Measurements from ENCODE around the gene TMTC2. TPM values are rescaled to one million over a fixed set of nuclear protein-coding genes. Genes with fewer than 3 reads are reported as not detected.

The TMTC2 gene
- total and polyA plus RNA-seq, 2 donors (not counting 1 experiment from before 2014, with no cell fraction given): 2.4 to 3.2 TPM

DNA sequence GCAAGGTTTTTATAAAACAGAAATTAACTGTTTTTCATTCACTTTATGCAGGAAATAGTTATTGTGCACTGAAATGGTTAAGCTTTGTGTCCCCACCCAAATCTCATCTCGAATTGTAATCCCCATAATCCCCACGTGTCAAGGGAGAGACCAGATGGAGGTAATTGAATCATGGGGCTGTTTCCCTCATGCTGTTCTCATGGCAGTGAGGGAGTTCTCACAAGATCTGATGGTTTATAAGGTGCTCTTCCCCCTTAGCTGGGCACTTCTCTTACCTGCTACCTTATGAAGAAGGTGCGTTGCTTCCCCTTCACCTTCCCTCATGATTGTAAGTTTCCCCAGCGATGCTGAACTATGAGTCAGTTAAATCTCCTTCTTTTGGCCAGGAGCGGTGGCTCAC is 123.9 kb downstream of the TMTC2 start:
- Mint-ChIP-seq H3K9me3 (ENCODE audit: insufficient read depth) (no peaks in the 10 kb centered on the region), H3K4me3 (no peak overlapping the region), H3K27me3 (no peaks in the 10 kb centered on the region), H3K4me1 (no peaks in the 10 kb centered on the region), H3K27ac (no peak overlapping the region)
- DNase-seq (no peak), ATAC-seq (ENCODE audit: low read depth) (no peak)
- Histone ChIP-seq H3K4me1 (ENCODE audit: control insufficient read depth in 2 of 2, insufficient read depth in 2 of 2, low read length in 2 of 2) (no peaks in the 10 kb centered on the region), H3K27me3 (replicated peaks in 1 of 4; ENCODE audit: control extremely low read depth in 1 of 4, control insufficient read depth in 3 of 4, insufficient read depth in 4 of 4, low read length in 3 of 4) (no peaks in the 10 kb centered on the region), H3K4me2 (replicated peaks; ENCODE audit: low read depth, low read length, poor library complexity, severe bottlenecking) (no peak overlapping the region), H3K36me3 (replicated peaks in 1 of 2; ENCODE audit: control extremely low read depth in 1 of 2, control insufficient read depth in 1 of 2, extremely low read depth in 1 of 2, insufficient read depth in 2 of 2, low read length in 1 of 2) (no peaks in the 10 kb centered on the region), H3K79me2 (ENCODE audit: control insufficient read depth, insufficient read depth, low read length) (no peaks in the 10 kb centered on the region), H3K27ac (ENCODE audit: low read length in 2 of 2) (no peak overlapping the region), H2AFZ (ENCODE audit: insufficient read depth, low read depth, low read length, poor library complexity, severe bottlenecking) (no peak overlapping the region), H3K9me3 (ENCODE audit: control extremely low read depth in 1 of 3, control insufficient read depth in 2 of 3, insufficient read depth in 1 of 3, low read length in 2 of 3) (no peaks in the 10 kb centered on the region), H3K9ac (ENCODE audit: low read length) (no peak overlapping the region), H3K4me3 (ENCODE audit: control extremely low read depth in 1 of 5, extremely low read depth in 1 of 5, insufficient read depth in 1 of 5, low read depth in 2 of 5, low read length in 4 of 5) (no peak overlapping the region), H4K20me1 (ENCODE audit: control insufficient read depth, insufficient read depth, low read length, poor library complexity, severe bottlenecking) (no peaks in the 10 kb centered on the region)
- ChIA-PET POLR2A (no interaction called here), CTCF (no interaction called here)
- intact Hi-C loops (cut with micrococcal nuclease): no loop called here
- no peak for TF ChIP-seq EZH2 (IDR thresholded peaks at IDR 0.05; ENCODE audit: borderline replicate concordance, insufficient read depth, low read depth, low read length, poor library complexity, severe bottlenecking)
- TF ChIP-seq, protein P1, sequence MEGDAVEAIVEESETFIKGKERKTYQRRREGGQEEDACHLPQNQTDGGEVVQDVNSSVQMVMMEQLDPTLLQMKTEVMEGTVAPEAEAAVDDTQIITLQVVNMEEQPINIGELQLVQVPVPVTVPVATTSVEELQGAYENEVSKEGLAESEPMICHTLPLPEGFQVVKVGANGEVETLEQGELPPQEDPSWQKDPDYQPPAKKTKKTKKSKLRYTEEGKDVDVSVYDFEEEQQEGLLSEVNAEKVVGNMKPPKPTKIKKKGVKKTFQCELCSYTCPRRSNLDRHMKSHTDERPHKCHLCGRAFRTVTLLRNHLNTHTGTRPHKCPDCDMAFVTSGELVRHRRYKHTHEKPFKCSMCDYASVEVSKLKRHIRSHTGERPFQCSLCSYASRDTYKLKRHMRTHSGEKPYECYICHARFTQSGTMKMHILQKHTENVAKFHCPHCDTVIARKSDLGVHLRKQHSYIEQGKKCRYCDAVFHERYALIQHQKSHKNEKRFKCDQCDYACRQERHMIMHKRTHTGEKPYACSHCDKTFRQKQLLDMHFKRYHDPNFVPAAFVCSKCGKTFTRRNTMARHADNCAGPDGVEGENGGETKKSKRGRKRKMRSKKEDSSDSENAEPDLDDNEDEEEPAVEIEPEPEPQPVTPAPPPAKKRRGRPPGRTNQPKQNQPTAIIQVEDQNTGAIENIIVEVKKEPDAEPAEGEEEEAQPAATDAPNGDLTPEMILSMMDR (IDR thresholded peaks at IDR 0.05): no peak
- whole genome bisulfite sequencing (ENCODE audit: insufficient coverage): 83% methylated on average over 2 of the region's 5 CpGs

DNA sequence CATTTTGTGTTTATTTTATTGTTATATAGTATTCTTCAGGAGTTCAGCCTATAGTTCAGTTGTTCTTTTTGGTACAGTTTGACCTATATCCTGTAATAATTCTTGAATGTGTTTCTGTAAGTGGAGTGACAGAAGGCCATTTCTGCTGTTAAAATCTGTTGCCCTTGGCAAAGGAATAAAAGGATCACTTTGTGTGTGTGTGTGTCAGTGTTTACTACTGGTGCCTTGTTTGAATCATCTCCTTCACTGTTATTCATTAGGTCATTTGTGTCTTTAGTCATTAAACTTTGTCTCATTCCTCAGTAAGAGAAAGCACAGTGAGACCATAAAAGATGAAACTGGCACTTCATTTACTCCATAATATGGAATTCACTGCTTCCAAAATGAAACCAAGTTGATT is 130.7 kb downstream of the TMTC2 start:
- no peaks in the 10 kb centered on the region for H3K4me1 Mint-ChIP-seq
- CTCF ChIA-PET: no interaction called here
- POLR2A ChIA-PET: no interaction called here
- TF ChIP-seq EZH2 (IDR thresholded peaks at IDR 0.05; ENCODE audit: borderline replicate concordance, insufficient read depth, low read depth, low read length, poor library complexity, severe bottlenecking): no peak
- TF ChIP-seq, protein P1 (IDR thresholded peaks at IDR 0.05): no peak
- no peaks in the 10 kb centered on the region for H3K36me3 ChIP-seq (replicated peaks in 1 of 2; ENCODE audit: control extremely low read depth in 1 of 2, control insufficient read depth in 1 of 2, extremely low read depth in 1 of 2, insufficient read depth in 2 of 2, low read length in 1 of 2)
- no peaks in the 10 kb centered on the region for H3K27me3 ChIP-seq (replicated peaks in 1 of 4; ENCODE audit: control extremely low read depth in 1 of 4, control insufficient read depth in 3 of 4, insufficient read depth in 4 of 4, low read length in 3 of 4)
- no peak overlapping the region for H3K4me3 Mint-ChIP-seq
- H3K4me3 ChIP-seq (ENCODE audit: control extremely low read depth in 1 of 5, extremely low read depth in 1 of 5, insufficient read depth in 1 of 5, low read depth in 2 of 5, low read length in 4 of 5): no peak overlapping the region
- H4K20me1 ChIP-seq (ENCODE audit: control insufficient read depth, insufficient read depth, low read length, poor library complexity, severe bottlenecking): no peaks in the 10 kb centered on the region
- peaks cover 0 to 1% (median 0%) of the 10 kb centered on the region in 3 donors for H3K9me3 ChIP-seq (ENCODE audit: control extremely low read depth in 1 of 3, control insufficient read depth in 2 of 3, insufficient read depth in 1 of 3, low read length in 2 of 3)
- ATAC-seq (ENCODE audit: low read depth): no peak
- H3K27me3 Mint-ChIP-seq: no peaks in the 10 kb centered on the region
- H3K79me2 ChIP-seq (ENCODE audit: control insufficient read depth, insufficient read depth, low read length): no peaks in the 10 kb centered on the region
- no peak overlapping the region for H3K27ac ChIP-seq (ENCODE audit: low read length in 2 of 2)
- no peak overlapping the region for H3K9ac ChIP-seq (ENCODE audit: low read length)
- no peaks in the 10 kb centered on the region for H3K9me3 Mint-ChIP-seq (ENCODE audit: insufficient read depth)
- H3K4me2 ChIP-seq (replicated peaks; ENCODE audit: low read depth, low read length, poor library complexity, severe bottlenecking): no peak overlapping the region
- no peak overlapping the region for H3K27ac Mint-ChIP-seq
- no peaks in the 10 kb centered on the region for H3K4me1 ChIP-seq (ENCODE audit: control insufficient read depth in 2 of 2, insufficient read depth in 2 of 2, low read length in 2 of 2)
- H2AFZ ChIP-seq (ENCODE audit: insufficient read depth, low read depth, low read length, poor library complexity, severe bottlenecking): no peak overlapping the region
- intact Hi-C loops (cut with micrococcal nuclease): no loop called here
- DNase-seq: no peak

Measured in B cell (primary cell).